Measurements from ENCODE around the gene CFAP99.

- TF ChIP-seq CTCF (IDR thresholded peaks at IDR 0.05 in 4 of 5, conservative IDR thresholded peaks at IDR 0.05 in 1 of 5): no peak
- TF ChIP-seq POLR2A (IDR thresholded peaks at IDR 0.05): no peak
Measured at GRCh38 chr4:2465032-2465431, 46.3 kb downstream of the CFAP99 start.
